ENCODE results near the gene PPM1L.
"Not testable (repeated sequence)": the region's sequence is repeated elsewhere in the genome, so short reads cannot be mapped to it uniquely, and the experiment has no call there.

The PPM1L gene

DNA sequence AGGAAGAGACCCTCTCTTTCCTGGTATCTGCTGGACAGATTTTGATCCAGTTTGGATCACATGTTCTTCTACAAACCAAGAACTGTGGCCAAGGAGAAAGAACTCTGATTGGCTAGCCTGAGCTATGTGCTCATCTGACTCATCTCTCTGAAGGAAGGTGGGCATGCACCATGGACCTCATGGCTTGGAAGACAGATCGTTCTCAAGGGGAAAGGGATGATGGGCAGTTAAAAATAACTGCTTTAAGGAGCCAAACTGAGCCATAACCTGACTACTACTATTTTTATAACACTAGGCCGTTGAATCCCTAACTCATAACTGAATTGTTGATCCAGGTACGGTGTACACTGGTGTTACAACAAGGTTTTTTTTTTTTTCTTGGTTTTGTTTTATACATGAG is 236.7 kb downstream of the PPM1L start:
- DNase-seq: no peak

DNA sequence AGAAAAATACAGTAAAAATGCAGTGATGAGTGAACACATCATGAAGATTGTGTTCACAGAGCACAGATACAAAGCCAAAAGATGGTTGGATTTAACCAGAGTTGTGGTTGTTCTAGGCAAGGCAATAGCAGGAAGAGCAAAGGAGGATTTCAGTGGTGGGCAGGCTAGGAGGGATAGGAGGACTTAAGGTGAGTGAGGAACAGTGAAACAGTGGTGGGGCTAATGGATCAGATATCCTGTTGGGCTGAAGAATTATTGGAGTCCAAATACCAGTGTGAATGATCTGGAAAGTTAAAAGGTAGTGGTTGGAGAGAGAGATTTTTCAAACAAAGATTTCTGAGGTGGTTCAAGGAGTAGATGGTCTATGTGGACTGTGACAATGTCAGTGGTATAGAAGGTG is 240.8 kb downstream of the PPM1L start:
- DNase-seq: no peak

DNA sequence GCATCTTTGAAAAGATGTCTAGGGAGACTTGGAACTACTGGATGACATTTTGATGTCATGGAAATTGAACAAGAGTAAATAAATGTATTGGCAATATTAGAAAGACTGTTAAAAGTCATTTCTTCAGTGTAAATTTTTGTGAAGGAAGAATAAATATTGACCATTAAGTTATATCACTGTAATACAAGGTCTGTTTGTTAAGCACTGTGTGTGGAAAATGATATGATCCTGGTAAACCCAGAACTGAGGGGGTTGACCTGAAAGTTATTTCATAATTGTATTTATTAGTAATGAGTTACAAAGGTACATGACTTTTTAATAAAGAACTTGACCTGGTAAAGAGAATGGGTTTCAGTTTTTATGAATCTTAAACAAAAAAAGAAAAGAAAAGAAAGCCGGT is 242.6 kb downstream of the PPM1L start:
- DNase-seq: no peak

DNA sequence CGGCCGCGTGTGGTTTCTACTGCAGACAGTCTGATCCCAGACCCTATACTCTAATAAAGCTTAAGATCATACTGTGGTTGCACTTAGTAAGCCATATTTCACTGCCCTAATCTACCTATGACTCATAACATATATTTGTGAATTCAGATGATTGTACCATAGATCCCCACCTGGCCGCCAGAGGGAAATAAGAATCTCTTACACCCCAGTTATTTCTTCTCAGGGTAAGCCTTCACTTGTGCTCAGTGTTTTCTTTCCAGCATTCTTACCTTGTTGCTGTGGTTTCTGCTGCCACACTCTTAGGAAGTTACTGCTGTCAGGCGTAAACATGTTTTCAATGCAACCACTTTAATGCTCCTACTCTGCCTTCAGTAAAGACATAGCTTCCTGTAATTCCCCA is 243.2 kb downstream of the PPM1L start:
- DNase-seq: no peak

DNA sequence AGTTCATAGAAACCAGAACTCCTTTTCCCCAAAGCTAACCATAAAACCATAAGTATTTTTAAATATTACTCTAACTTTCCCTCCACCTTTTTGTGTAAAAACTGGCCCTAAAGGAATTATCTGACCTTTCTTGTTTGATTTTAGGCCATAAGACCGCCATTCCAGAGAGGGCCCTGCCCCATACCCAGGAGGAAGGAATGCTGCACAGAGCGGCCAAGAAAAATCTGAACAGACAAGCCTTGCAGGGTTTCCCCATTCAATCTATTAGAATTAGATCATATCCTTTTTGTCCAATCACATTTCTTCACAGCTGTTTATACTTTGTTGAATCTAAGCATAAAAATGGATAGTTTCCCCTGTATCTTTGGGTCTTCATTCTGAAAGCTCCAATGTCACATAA is 252.1 kb downstream of the PPM1L start:
- no peak for DNase-seq

DNA sequence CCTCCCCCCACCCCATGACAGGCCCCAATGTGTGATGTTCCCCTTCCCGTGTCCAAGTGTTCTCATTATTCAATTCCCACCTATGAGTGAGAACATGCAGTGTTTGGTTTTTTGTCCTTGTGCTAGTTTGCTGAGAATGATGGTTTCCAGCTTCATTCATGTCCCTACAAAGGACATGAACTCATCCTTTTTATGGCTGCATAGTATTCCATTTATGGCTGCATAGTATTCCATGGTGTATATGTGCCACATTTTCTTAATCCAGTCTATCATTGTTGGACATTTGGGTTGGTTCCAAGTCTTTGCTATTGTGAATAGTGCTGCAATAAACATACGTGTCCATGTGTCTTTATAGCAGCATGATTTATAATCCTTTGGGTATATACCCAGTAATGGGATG is 254.1 kb downstream of the PPM1L start:
- DNase-seq: not testable (repeated sequence)

DNA sequence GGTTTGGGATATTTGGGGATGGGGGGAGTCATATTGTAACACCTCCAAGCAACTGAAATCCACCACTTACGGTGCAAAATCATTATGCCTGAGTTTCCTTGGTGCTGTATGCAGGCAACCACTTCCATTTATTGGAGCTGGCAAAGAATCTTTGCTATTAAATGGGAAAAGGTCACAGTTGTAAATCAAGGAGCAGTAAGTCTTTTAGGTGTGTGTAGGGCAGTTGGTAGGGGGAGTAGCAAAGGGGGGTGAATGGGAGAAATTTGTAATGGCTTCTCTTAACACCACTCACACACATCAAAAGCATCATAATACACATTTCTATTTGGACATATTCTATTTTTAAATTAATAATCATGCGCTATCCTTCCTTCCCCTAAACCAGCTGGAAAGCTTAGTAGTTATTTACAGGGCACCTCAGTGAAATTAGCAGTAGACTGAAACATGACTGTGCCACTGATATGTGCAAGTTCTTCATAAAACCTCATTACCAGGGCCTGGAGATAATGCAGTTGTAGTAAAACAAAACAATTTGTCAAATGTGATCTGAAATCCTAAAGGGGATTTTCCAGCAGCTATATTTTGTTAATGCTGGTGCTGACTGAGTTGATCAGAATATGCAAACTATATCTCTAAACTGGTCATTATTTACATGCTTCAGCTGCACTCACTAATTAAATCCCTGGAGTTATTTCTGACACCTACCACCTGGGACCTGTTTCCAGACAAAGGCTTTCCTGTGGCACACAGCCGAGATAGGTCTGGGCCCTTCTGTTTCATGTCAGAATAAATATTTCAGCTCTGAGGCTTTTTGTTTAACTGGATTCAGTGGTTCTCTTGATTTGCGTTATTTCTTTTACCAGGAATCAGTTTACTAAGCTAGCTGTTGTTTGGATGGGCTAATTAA is 259.1 kb downstream of the PPM1L start:
- DNase-seq: no peak

DNA sequence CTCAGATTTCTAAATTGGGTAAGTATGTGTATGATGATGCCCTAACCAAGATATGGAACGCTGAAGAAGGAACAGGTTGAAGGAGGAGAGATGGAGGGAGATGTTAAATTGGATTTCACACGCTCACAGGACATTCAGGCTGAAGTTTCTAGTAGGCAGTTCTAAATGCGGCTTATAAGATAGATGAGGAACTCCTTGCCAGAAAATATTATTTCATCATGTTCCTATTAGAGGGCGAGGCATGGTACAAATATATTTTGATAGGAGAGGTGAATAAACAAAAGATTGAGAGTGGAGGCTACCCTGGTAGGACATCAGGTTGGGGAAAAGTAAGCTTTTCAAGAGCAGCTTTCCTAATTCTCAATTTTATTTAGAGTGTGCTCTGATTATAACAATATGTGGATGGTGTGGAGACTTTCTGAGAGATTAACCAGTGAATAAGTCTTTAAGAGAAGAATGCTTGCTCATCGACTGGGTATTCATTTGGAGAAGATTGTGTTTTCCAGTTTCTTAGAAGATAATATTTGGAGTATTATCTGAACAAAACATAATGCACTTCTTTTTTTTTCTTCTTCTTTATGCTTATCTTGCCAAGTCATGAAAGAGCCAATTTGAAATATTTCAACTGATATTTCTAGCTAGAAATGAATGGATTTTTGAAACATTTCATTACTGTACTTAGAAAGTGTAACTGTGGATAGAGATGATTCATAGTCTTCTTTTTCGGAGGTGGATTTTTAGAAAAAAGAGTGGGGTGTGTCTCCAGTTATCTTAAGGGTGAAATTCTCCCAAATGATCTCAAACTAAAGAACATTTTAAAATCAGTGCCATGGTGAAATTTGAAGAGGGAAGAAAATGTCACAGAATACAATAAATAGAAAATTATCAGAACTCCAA is 260.6 kb downstream of the PPM1L start:
- DNase-seq: no peak

DNA sequence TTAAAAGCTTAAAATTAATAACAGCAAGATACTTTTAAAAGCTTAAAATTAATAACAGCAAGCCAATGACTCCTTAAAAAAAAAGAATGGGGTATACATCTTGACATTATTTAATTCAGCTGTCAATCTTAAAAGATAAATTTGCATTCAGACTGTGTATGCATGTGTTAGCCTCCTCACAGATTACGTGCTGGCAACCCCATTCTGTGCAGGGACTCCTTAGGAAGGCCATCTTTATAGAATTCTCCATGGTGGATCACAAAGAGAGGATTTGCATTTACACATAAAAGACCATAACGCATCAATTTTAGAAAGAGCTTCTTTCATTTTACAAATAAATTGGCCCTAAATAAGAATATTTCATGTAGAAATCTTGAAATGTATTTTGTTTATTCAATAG is 261.9 kb downstream of the PPM1L start:
- DNase-seq: no peak

DNA sequence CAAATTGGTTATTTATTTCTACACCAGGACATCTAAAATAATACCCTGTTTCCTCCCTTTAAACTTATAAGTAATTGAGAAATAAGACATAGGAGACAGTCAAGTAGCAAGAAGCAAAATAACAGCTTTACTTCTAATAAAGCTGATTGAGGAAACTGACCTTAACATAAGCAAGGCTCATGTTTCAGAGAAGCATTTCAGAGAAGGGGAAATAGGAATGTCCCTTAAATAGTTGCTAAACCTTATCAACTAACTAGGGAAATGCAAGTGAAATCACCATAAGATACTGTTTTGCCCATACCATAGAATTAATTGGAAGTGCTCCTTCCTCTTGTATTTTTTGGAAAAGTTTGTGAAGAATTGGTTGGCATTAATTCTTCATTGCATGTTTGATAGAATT is 264.2 kb downstream of the PPM1L start:
- DNase-seq: no peak

DNA sequence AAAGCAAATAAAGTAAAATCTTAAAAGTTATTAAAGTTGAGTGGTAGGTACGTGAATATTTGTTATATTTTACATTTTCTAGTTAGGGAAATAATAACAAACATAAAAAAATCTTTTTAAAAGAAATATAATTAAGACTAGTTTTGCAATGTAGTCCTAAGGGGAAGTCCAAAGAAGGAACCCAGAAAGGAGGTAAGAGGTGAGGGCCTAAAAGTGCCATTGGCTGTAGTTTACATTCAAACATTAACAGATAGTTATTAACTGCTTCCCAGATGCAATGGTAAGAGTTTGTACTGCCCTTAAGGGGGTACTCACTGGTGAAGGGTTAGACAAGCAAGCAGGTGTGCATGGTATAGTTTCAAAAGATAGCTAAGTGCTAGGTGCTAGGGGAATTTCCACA is 269.9 kb downstream of the PPM1L start:
- no peak for DNase-seq

DNA sequence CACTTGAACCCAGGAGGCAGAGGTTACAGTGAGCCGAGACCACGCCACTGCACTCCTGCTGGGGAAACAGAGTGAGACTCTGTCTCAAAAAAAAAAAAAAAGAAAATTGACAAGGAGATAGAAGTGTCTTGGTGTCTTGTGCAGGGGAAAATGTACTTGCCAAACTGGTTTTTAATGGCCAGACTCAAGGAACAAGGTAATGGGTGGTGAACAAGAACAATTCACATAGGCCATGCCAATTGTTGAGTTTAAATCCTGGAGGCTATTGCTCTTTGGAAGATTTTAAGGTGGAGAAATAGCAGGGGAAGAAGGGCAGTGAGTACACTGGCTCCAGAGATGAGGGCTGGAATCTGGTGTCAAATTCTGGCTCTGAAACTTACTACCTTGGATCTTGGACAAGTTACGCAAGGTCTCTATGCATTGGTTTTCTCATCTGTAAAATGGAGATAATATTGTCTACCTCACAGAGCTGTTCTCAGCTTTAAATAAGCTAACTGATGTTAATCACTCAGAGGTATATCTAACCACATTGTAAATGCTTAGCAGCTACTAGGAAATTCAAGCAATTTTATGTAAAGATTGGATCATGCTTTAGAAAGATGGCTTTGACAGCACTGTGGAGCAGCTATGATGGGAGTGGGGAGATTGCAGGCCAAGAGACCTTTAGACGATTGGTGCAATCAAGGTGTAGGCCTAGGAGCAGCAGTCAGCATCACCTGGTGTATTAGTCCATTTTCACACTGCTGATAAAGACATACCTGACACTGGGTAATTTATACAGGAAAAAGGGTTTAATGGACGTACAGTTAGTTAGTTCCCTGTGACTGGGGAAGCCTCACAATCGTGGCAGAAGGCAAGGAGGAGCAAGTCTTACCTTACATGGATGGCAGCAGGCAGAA is 270.8 kb downstream of the PPM1L start:
- no peak for DNase-seq

DNA sequence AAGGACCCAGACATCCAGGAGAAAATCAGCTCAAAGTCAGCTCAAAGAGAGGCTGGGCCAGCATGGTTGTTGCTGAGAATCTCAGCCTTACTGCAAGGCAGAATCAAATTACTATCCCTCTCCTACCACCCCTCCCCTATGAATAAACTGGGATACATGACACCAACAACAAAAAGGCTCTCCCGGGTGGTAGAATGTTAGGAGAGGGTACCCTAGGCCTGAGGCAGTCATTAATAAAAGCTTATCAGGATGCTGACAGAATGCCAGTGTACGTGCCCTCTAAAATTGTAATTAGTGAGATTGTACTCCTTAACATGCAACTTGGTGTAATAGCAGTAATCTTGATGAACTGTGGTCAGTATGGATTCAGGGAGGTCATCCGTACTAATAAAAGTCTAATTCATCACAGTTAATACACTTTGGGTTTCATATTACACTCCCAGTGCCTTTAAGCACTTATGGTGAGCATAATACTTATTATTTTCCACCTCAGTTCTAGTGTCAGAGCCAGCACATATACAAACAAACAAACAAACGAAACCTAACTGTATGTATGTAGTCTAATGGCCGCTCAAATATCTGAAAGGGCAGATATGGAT is 272.6 kb downstream of the PPM1L start:
- no peak for DNase-seq

DNA sequence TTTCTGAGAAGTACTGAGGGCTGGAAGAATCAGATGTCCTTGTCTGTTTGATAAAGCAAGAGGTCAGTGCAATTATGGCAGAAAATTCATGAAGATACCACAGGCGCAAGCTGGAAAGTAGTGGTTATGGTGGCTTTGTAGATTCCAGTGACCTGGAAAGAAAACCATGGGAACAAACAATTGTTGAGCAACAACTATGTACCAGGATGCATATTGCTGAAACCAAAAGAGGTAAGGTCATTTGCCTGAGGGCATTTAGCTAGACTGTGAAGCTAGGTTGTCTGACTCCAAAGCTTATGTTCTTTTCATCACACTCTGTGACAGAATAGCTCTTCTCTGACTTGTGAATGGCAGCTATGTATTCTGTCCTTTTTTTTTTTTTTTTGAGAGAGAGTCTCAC is 275.1 kb downstream of the PPM1L start:
- DNase-seq: no peak

DNA sequence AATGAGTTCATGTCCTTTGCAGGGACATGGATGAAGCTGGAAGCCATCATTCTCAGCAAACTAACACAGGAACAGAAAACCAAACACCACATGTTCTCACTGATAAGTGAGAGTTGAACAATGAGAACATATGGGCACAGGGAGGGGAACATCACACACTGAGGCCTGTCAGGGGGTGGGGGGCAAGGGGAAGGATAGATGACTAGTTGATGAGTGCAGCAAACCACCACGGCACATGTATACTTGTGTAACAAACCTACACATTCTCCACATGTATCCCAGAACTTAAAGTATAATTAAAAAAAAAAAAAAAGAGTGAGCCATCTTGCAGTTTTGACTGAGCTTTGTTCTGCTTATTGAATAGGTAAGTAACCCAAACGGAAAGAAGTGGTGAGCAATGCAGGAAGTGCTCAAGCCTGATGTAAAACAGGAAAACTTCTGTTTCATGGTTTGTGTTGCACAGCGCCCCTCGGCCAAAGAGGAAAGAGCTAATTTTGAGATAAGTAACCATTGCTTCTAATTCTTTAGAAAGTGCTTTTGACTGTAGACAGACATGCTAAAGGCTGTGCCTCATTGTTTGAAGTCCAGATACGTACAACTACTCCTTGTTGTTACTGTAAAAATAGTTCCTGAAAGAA is 279.0 kb downstream of the PPM1L start:
- DNase-seq: not testable (repeated sequence)

DNA sequence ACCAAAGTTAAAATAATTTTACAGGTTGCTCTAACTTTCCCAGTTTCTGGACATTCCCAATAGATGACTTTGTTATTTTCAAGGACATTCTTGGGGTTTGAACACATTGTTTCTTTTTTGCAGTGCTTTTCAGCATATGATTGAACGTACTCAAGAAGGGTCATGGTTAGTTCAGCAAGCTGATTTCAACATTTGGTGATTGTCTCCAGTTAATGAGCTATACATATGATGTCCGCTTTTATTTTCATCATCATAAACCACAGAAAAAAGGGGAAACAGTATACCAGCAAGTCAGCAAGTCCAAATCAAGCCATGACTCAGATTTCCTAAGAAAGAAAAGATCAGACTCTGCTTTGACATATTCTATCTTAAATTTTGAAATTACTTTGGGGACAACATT is 279.7 kb downstream of the PPM1L start:
- no peak for DNase-seq

DNA sequence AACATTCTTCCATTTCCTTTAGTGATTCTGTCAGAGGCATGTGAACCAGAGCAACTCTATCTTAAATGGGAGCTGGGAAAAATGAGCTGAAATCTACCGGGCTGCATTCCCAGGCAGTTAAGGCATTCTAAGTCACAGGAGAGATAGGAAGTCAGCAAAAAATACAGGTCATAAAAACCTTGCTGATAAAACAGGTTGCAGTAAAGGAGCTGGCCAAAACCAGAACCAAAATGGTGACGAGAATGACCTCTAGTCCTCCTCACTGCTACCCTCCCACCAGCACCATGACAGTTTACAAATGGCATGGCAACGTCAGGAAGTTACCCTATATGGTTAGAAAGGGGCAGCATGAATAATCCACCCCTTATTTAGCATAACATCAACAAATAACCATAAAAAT is 282.7 kb downstream of the PPM1L start:
- DNase-seq: no peak

DNA sequence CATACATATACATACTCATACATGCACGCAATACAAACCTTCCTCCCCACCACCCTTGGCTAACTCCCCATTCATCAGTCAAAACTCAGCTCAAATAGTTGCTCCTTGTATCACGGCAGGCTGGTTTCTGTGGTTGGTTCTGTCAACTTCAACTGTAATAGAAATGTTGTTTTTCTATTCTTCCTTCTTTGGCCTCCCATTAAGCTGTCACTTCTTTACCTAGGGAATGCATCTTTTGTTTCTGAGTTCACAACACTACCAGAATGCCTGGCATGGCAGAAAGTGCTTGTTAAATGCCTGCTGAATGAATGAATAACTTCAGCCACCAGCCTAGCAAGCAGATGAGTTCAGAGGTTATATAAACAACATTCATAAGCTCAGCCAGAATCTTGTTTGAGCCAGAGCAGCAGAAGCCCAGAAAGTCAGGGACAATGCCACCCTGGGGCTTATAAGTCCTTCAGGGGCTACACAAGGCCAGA is 286.0 kb downstream of the PPM1L start:
- no peak for DNase-seq

DNA sequence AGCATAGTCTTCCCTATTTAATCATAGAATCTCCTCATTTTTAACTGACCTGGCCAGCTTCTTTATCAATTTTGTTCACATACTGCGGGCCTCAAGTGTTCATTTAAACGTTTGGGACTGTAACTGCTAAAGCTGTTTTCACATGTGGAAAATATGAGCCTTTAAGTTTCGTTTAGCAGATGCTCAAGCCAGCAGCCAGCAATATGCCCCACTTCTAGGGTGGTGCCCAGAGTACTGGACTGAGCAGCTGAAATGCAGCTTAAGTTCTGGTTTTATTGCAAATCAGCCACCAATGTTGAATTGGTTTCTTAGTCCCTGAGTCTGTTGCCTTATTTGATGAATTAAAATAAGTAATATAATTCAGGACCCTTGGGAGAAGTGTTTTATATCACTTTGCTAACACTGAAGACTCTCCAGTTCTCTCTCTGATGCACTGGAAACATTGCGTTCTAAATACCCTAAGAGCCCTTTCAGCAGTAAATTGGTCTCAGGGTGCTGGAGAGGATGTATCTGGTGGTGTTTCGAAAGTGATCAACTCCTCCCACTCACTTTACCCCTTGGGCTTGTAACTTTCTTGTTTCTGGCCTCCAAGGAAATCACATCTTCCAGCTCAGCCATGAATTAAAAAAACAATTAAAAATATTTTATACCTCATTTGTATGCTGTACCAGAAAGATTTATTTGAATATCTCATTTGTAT is 287.5 kb downstream of the PPM1L start:
- DNase-seq: no peak

DNA sequence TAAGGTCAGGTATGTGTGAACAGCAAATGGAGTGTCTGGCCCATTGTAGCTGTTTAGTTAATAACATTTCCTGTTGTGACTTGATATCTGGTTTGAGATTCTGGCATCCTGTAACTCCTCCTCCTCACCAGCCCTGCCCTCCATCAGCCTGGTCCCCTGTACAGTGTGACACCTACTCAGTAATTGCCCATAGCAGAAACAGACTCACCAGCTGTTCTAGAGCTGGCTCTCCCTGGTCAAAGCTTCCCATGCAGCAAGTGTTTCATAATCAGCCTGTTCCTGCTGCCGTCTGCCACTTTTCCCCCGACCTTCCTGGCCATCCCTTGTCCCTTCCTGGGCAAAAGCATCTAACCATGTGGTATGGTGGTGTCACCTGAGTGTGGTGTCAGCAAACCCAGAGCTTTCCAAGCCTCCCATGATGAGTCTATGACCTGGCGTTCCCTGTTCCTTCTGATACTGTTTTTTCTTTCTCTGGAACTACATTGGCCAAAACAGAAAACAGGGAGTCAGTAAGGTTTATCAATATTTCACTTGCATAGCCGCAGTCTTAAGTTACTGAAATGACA is 293.7 kb downstream of the PPM1L start:
- DNase-seq: no peak

DNA sequence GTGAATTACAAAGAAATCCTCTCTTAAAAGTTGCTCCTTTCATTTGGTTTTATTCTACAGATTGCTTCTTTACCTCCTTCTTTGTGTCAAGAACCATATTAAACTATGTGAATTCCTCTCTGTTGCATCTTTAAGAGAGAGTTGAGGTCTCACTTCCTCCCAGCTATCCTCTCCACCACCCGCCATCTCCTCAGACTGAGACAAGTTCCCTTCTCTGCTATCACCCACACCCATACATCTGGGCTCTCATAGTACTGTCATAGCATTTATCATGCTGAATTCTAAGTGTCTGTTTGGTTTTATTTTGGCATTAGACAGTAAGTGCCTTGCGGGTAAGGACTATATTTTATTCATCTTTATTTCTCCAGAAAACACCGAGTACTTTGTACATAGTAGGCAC is 294.9 kb downstream of the PPM1L start:
- no peak for DNase-seq
